ENCODE measurements around the gene UFM1. TPM values are rescaled to one million over a fixed set of nuclear protein-coding genes. Genes with fewer than 3 reads are reported as not detected.
A peak's percentile ranks its signal among the peaks of the same experiment; 100 is the strongest.

Gene UFM1
- total and polyA plus RNA-seq, 2 of the 13 experiments (the other 11 are each of a cell fraction or from before 2014, with no cell fraction given), result 42.6 to 47.0 TPM

- TF ChIP-seq IKZF1 (IDR thresholded peaks at IDR 0.05) (no peak), ZNF841 (CRISPR knock-in tag; IDR thresholded peaks at IDR 0.05; ENCODE audit: borderline replicate concordance) (no peak), GFI1 (CRISPR knock-in tag; IDR thresholded peaks at IDR 0.05; ENCODE audit: borderline replicate concordance) (no peak), FUBP1 (CRISPR knock-in tag; IDR thresholded peaks at IDR 0.05; ENCODE audit: borderline replicate concordance) (no peak), ZNF784 (CRISPR knock-in tag; IDR thresholded peaks at IDR 0.05; ENCODE audit: borderline replicate concordance) (no peak), NR2F1 (CRISPR knock-in tag; IDR thresholded peaks at IDR 0.05) (no peak), HMGA1 (CRISPR knock-in tag; conservative IDR thresholded peaks at IDR 0.05) (no peak), SRSF4 (IDR thresholded peaks at IDR 0.05; ENCODE audit: low read depth, low read length, poor library complexity, severe bottlenecking) (no peak), GATA4 (IDR thresholded peaks at IDR 0.05; ENCODE audit: borderline replicate concordance, low read depth) (no peak), HNF1B (CRISPR knock-in tag; IDR thresholded peaks at IDR 0.05) (peak; percentile 57), AKNA (CRISPR knock-in tag; IDR thresholded peaks at IDR 0.05; ENCODE audit: borderline replicate concordance) (no peak), HNRNPLL (IDR thresholded peaks at IDR 0.05; ENCODE audit: low read depth, low read length, poor library complexity, severe bottlenecking) (no peak), CBX1 (IDR thresholded peaks at IDR 0.05; ENCODE audit: low read depth) (no peak), STAG1 (CRISPR knock-in tag; IDR thresholded peaks at IDR 0.05) (no peak), POLR2AphosphoS2 (IDR thresholded peaks at IDR 0.05; ENCODE audit: low read depth, low read length) (no peak), FOXJ3 (CRISPR knock-in tag; IDR thresholded peaks at IDR 0.05; ENCODE audit: borderline replicate concordance) (no peak), BHLHE40 (IDR thresholded peaks at IDR 0.05; ENCODE audit: low read length) (no peak), TP53 (CRISPR knock-in tag; conservative IDR thresholded peaks at IDR 0.05) (no peak), ZBTB26 (CRISPR knock-in tag; IDR thresholded peaks at IDR 0.05; ENCODE audit: borderline replicate concordance) (peak; percentile 18; the same call in 1 of the 2 replicates)
These were observed at the start of gene UFM1 (continued) for GRCh38 chr13:38349390-38350113.

All from HepG2 (cell line).